Adrenal gland (tissue), 12 donors: ENCODE measurements around the gene ZNF124. TPM values are rescaled to one million over a fixed set of nuclear protein-coding genes. Genes with fewer than 3 reads are reported as not detected.

Experiments used
- DNase-seq, 7 donors: peaks; one replicate each; pipeline ENCODE4 v3.0.0-alpha.2; 2019 to 2020
- H3K27ac ChIP-seq, 5 donors: fragments of 200-600 bp; sonication (generic) in 4 of 5; 1 replicate in 3 of 5; 2 replicates in 2 of 5; pipeline versions ENCODE4 v1.5.1 to v1.8.0; 2016 to 2020; ENCODE audit warnings: mild to moderate bottlenecking in 1 of 5
- H3K27me3 ChIP-seq: fragments of 200-600 bp; 2 replicates; pipeline ENCODE4 v1.8.0; 2021
- H3K36me3 ChIP-seq, 2 donors: fragments of 200-600 bp; replicated peaks in 1 of 2; 1 replicate in 1 of 2; 2 replicates in 1 of 2; pipeline versions ENCODE4 v1.5.1 to v1.8.0; 2018 to 2022
- H3K4me1 ChIP-seq, 2 donors: fragments of 200-600 bp; replicated peaks in 1 of 2; 1 replicate in 1 of 2; 2 replicates in 1 of 2; pipeline versions ENCODE4 v1.5.1 to v1.8.0; 2018 to 2021
- H3K4me3 ChIP-seq, 4 donors: fragments of 200-600 bp; sonication (generic) in 3 of 4; one replicate each; pipeline ENCODE4 v1.5.1; 2016 to 2018
- H3K9me3 ChIP-seq, 3 donors: fragments of 200-600 bp; sonication (generic) in 1 of 3; replicated peaks in 1 of 3; 1 replicate in 2 of 3; 2 replicates in 1 of 3; pipeline versions ENCODE4 v1.5.1 to v1.8.0; 2016 to 2021
- POLR2A ChIP-seq, 2 donors: fragments of 450-650 bp; IDR thresholded peaks; one replicate each; pipeline ENCODE4 v1.6.1; 2017; ENCODE audit warnings: antibody characterized with exemption in 2 of 2, mild to moderate bottlenecking in 2 of 2, moderate library complexity in 1 of 2
- WGBS, 4 donors: extraction: QIAGEN DNeasy Blood & Tissue Kit in 2 of 4; methylation state at CpG; one replicate each; pipeline versions ENCODE4 v1.1.5 to v1.1.7; 2013 to 2017; 5-methylcytosine and 5-hydroxymethylcytosine counted together
- intact Hi-C, 2 donors: fragments of 100-400 bp; cut with DNase I; formaldehyde crosslinking; loops; one replicate each; pipeline versions ENCODE4 v1.14.1 to v1.15.0; 2022 to 2023
- polyA plus RNA-seq, 3 donors: library from polyadenylated mRNA; stranded (reverse); fragments of 200-250 nt in 2 of 3; fragments of 350-450 nt in 1 of 3; fragmentation: Illumina TruSeq in 1 of 3; extraction: RNeasy Lipid Tissue Mini Kit (QIAGEN cat#74804) in 1 of 3; gene quantifications; one replicate each; pipeline ENCODE4 v1.2.3, GENCODE V29; 2013 to 2014
- total RNA-seq, 9 donors: library from RNA; depleted of rRNA in 4 of 9; stranded (reverse); fragments of >200 nt in 4 of 9; fragments of 120-200 nt in 1 of 9; fragmentation: NEBNext Ultra II Directional in 1 of 9; extraction: Animal tissue kit (Norgen Biotek cat#: 25700) in 1 of 9; gene quantifications; one replicate each; pipeline versions ENCODE4 v1.1.0 to v1.2.4, GENCODE V29; 2013 to 2023
- TF ChIP-seq, protein P1 (sequence below), 6 experiments: fragments of 450-650 bp in 4 of 6; fragments of 200-600 bp in 2 of 6; sonication (generic) in 1 of 6; IDR thresholded peaks; 1 replicate in 5 of 6; 2 replicates in 1 of 6; pipeline versions ENCODE4 v1.5.1 to v1.8.0; 2016 to 2021; ENCODE audit warnings: antibody characterized with exemption in 6 of 6, mild to moderate bottlenecking in 2 of 6, moderate library complexity in 1 of 6
- donor health status: healthy with polysubstance abuse.
- donor health status: Bipolar disorder and iron deficiency.
- donor health status: DM: yes; HTN: yes; CAD: no.
- donor health status: DM: no; HTN: no; CAD: no.
- donor health status: DM: no; HTN: no; CAD: no.
- donor health status: DM: yes; HTN: yes; CAD: no.

The ZNF124 gene
- total and polyA plus RNA-seq, 12 donors: 0.97 to 24.8 (median 12.5) TPM

DNA sequence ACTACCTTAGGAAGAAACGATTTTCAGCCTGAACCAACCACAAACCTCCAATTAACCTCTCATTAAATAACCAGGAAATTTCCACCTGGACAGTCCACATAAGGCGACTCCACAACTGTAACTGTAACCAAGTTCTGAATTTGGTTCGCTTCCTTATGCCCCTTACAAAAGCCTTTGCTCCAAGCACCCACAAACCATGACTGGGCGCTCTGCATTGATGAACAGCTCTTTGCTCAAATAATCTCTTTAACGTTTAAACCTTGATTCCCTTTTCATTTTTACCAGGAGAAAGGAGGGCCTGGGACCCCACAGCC, 38.2 kb upstream of the ZNF124 start:
- Histone ChIP-seq H3K4me3 (peak overlapping the region; percentile 32 to 92 (median 70)), H3K4me1 (peaks cover 0 to 22% of the 10 kb centered on the region in 2 donors), H3K27ac (peak overlapping the region in 4 of 5 donors; percentile 79 to 91 (median 82)), H3K36me3 (no peaks in the 10 kb centered on the region), H3K27me3 (no peaks in the 10 kb centered on the region), H3K9me3 (no peaks in the 10 kb centered on the region)
- TF ChIP-seq, protein P1, sequence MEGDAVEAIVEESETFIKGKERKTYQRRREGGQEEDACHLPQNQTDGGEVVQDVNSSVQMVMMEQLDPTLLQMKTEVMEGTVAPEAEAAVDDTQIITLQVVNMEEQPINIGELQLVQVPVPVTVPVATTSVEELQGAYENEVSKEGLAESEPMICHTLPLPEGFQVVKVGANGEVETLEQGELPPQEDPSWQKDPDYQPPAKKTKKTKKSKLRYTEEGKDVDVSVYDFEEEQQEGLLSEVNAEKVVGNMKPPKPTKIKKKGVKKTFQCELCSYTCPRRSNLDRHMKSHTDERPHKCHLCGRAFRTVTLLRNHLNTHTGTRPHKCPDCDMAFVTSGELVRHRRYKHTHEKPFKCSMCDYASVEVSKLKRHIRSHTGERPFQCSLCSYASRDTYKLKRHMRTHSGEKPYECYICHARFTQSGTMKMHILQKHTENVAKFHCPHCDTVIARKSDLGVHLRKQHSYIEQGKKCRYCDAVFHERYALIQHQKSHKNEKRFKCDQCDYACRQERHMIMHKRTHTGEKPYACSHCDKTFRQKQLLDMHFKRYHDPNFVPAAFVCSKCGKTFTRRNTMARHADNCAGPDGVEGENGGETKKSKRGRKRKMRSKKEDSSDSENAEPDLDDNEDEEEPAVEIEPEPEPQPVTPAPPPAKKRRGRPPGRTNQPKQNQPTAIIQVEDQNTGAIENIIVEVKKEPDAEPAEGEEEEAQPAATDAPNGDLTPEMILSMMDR (IDR thresholded peaks at IDR 0.05): no peak
- TF ChIP-seq POLR2A (IDR thresholded peaks at IDR 0.05): no peak
- 6 to 14% (median 11%) methylated on average over 5 of the region's 5 CpGs for WGBS, 4 donors
- intact Hi-C loops: no loop called here
- no peak for DNase-seq

DNA sequence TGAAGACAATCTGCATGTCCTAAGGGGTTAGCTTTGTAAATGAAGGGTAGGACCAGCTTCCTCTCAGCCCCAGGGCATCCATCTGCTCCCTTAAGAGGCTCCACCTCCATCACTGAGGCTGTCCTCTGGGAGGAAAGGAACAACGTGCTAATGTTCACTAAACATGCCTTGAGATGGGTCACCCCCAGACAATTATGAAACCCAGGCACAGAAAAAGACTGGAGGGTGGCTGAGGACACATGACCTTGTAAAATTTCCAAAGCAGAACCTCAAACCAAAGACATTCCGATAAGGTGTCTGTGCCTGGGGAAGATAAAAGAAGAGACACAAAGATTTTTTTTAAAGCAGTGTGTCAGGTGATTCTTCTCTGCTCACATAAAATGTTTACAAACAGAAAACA, 37.6 kb upstream of the ZNF124 start:
- Histone ChIP-seq H3K36me3 (no peaks in the 10 kb centered on the region), H3K9me3 (no peaks in the 10 kb centered on the region), H3K27me3 (no peaks in the 10 kb centered on the region), H3K27ac (no peak overlapping the region), H3K4me3 (peak overlapping the region in 1 of 4 donors; percentile 69), H3K4me1 (peaks cover 0 to 22% of the 10 kb centered on the region in 2 donors)
- TF ChIP-seq POLR2A (IDR thresholded peaks at IDR 0.05): no peak
- TF ChIP-seq, protein P1 (IDR thresholded peaks at IDR 0.05): no peak
- intact Hi-C loops: no loop called here
- no peak for DNase-seq
- WGBS, 4 donors: 23 to 42% (median 33%) methylated on average over 2 of the region's 2 CpGs

DNA sequence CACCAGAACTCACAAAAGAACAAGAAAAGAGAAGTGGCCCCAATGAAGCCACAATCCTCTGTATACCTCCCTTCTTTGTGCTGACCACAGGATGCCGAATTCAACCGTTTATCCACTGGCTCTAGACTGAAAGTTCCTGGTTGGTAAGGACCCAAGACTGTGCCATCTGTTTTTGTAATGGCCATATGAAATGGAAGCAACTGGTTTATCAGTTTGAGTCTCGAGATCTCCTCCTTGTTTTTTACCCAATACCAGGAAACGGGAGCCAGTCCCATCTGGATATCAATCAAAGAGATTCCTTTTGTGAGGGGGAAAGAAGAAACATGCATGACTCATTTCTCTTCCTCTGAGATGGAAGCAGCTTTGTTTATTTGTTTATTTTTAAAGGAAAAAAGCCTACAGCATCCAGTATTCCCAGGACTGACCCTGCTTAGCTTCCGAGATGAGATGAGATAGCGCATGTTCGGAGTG, 32.4 kb upstream of the ZNF124 start:
- Histone ChIP-seq H3K27ac (no peak overlapping the region), H3K9me3 (no peaks in the 10 kb centered on the region), H3K4me1 (peaks cover 0 to 9% of the 10 kb centered on the region in 2 donors), H3K4me3 (no peak overlapping the region), H3K27me3 (no peaks in the 10 kb centered on the region), H3K36me3 (peaks cover 0 to under 1% of the 10 kb centered on the region in 2 donors)
- intact Hi-C loops: no loop called here
- TF ChIP-seq, protein P1 (IDR thresholded peaks at IDR 0.05): no peak
- no peak for TF ChIP-seq POLR2A (IDR thresholded peaks at IDR 0.05)
- DNase-seq: no peak
- WGBS, 4 donors: 68 to 80% (median 74%) methylated on average over 7 of the region's 7 CpGs

DNA sequence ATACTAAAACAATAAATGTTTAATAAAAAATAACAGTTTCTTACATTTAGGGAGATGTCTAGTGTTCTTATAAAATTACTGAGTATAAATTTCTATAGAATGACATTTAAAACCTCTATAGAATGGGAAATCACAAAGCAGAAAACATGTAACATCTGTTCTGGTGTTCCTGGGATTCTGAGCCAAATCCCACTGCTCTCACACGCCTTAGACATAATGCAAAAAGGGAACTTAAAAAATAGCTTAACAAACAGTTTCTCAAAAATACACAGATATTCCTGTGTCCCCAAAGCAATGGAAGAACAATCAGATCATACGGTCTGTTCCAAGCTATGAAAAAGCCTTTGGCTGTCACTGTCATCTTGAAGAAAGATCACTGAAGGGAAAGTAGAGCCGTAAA, 27.0 kb upstream of the ZNF124 start:
- peaks cover 0 to 5% (median 0%) of the 10 kb centered on the region in 3 donors for H3K9me3 ChIP-seq
- H3K4me3 ChIP-seq: no peak overlapping the region
- WGBS, 4 donors: 56 to 82% (median 73%) methylated on average over 3 of the region's 3 CpGs
- no peak for DNase-seq
- no peaks in the 10 kb centered on the region for H3K4me1 ChIP-seq
- peaks cover 0 to 4% of the 10 kb centered on the region in 2 donors for H3K36me3 ChIP-seq
- no peak overlapping the region for H3K27ac ChIP-seq
- intact Hi-C loops: no loop called here
- no peaks in the 10 kb centered on the region for H3K27me3 ChIP-seq
- TF ChIP-seq, protein P1 (IDR thresholded peaks at IDR 0.05): no peak
- no peak for TF ChIP-seq POLR2A (IDR thresholded peaks at IDR 0.05)
